Endothelial cell of umbilical vein (primary cell): Measurements from ENCODE around the gene ELMO2. TPM values are rescaled to one million over a fixed set of nuclear protein-coding genes. Genes with fewer than 3 reads are reported as not detected.

Source experiments
- BruUV-seq: library from RNA; stranded (reverse); fragments of 400-500 nt; replicated peaks from 2 replicates; lab custom pipeline; 2021; lab: Mats Ljungman, UMichigan
- CTCF ChIA-PET: fragments of 300-600, 350-600 bp; sonication (Branson Sonifier 250); formaldehyde crosslinking; loops from one replicate; lab custom pipeline; 2021; ENCODE audit warnings: antibody characterized with exemption, inconsistent platforms; lab: Charles Lee
- POLR2A ChIA-PET: fragments of 300-600, 350-600 bp; sonication (Branson Sonifier 250); formaldehyde crosslinking; loops from one replicate; lab custom pipeline; 2021; ENCODE audit warnings: antibody characterized with exemption, inconsistent platforms; lab: Charles Lee
- DNase-seq: peaks from one replicate; pipeline ENCODE4 v3.0.0-alpha.2; 2011; ENCODE audit warnings: low read depth, low spot score
- FAIRE-seq: peaks from 2 replicates; lab custom pipeline; 2011; peaks lifted over from hg19 to GRCh38; lab: Jason Lieb, UNC
- H2AFZ ChIP-seq: 2 replicates; pipeline ENCODE4 v1.6.0; 2012; ENCODE audit warnings: low read depth, low read length, control low read depth, inconsistent platforms
- H3K27ac ChIP-seq: 2 replicates; pipeline ENCODE4 v1.5.1; 2011; ENCODE audit warnings: low read depth, mild to moderate bottlenecking, control low read depth, low read length, moderate library complexity; ENCODE audit not compliant: insufficient read depth
- H3K27me3 ChIP-seq, 2 experiments: 2 replicates each; pipeline versions ENCODE4 v1.6.0 to v1.6.1; 2011; ENCODE audit warnings: low read length in 2 of 2, mixed read lengths in 1 of 2; ENCODE audit not compliant: control insufficient read depth in 2 of 2, insufficient read depth in 2 of 2
- H3K36me3 ChIP-seq, 2 experiments: 2 replicates in 1 of 2; 3 replicates in 1 of 2; pipeline ENCODE4 v1.5.1; 2011; ENCODE audit warnings: low read length in 2 of 2, mild to moderate bottlenecking in 1 of 2, moderate library complexity in 1 of 2; ENCODE audit not compliant: control insufficient read depth in 2 of 2, insufficient read depth in 2 of 2; ENCODE audit errors: extremely low read depth in 1 of 2
- H3K4me1 ChIP-seq: 3 replicates; pipeline ENCODE4 v1.5.1; 2011; ENCODE audit warnings: mild to moderate bottlenecking, low read length; ENCODE audit not compliant: control insufficient read depth, insufficient read depth; ENCODE audit errors: extremely low read depth
- H3K4me2 ChIP-seq: 2 replicates; pipeline ENCODE4 v1.6.1; 2011; ENCODE audit warnings: low read length, control low read depth, mixed read lengths; ENCODE audit not compliant: insufficient read depth
- H3K4me3 ChIP-seq, 3 experiments: fragments of 200-600 bp in 1 of 3; sonication (generic), shearing (Covaris generic) in 1 of 3; replicated peaks in 1 of 3; 2 replicates each; pipeline ENCODE4 v1.5.1; 2011 to 2016; ENCODE audit warnings: control low read depth in 3 of 3, low read length in 3 of 3, mild to moderate bottlenecking in 2 of 3, inconsistent platforms in 1 of 3, low read depth in 1 of 3, moderate library complexity in 1 of 3; ENCODE audit not compliant: insufficient read depth in 1 of 3
- H3K79me2 ChIP-seq: 2 replicates; pipeline ENCODE4 v1.6.0; 2012; ENCODE audit warnings: low read length, inconsistent platforms; ENCODE audit not compliant: control insufficient read depth, insufficient read depth
- H3K9ac ChIP-seq: replicated peaks from 2 replicates; pipeline ENCODE3; 2011; ENCODE audit warnings: low read length, control low read depth; ENCODE audit not compliant: insufficient read depth; ENCODE audit errors: extremely low read depth
- H3K9me1 ChIP-seq: replicated peaks from 3 replicates; pipeline ENCODE4 v1.6.0; 2011; ENCODE audit warnings: mild to moderate bottlenecking, low read length; ENCODE audit not compliant: control insufficient read depth, insufficient read depth; ENCODE audit errors: extremely low read depth
- H3K9me3 ChIP-seq: replicated peaks from 2 replicates; pipeline ENCODE4 v1.5.1; 2012; ENCODE audit warnings: low read length, inconsistent platforms; ENCODE audit not compliant: control insufficient read depth, insufficient read depth
- H4K20me1 ChIP-seq: replicated peaks from 2 replicates; pipeline ENCODE3; 2011; ENCODE audit warnings: mild to moderate bottlenecking, low read length; ENCODE audit not compliant: control insufficient read depth, insufficient read depth; ENCODE audit errors: extremely low read depth
- CTCF ChIP-seq, 2 donors: IDR thresholded peaks; 1 replicate in 1 of 2; 2 replicates in 1 of 2; pipeline ENCODE4 v1.5.1; 2011; ENCODE audit warnings: low read length in 2 of 2, mild to moderate bottlenecking in 2 of 2, moderate library complexity in 2 of 2, control low read depth in 1 of 2, inconsistent platforms in 1 of 2, low read depth in 1 of 2; ENCODE audit not compliant: insufficient read depth in 1 of 2; ENCODE audit errors: extremely low read depth in 1 of 2
- EZH2 ChIP-seq: IDR thresholded peaks from 2 replicates; pipeline ENCODE4 v1.6.1; 2012; ENCODE audit warnings: borderline replicate concordance, low read depth, mild to moderate bottlenecking, moderate library complexity, low read length, inconsistent platforms; ENCODE audit not compliant: severe bottlenecking
- GATA2 ChIP-seq: IDR thresholded peaks from 2 replicates; pipeline ENCODE4 v1.7.0; 2011; ENCODE audit warnings: low read depth, mild to moderate bottlenecking, moderate library complexity, mixed read lengths, low read length; ENCODE audit not compliant: insufficient read length, insufficient read depth
- JUN ChIP-seq: IDR thresholded peaks from 2 replicates; pipeline ENCODE4 v1.6.1; 2011; ENCODE audit warnings: borderline replicate concordance, low read depth; ENCODE audit not compliant: insufficient read length, insufficient read depth
- MAX ChIP-seq: IDR thresholded peaks from 2 replicates; pipeline ENCODE4 v1.6.1; 2011; ENCODE audit not compliant: insufficient read depth, insufficient read length
- MYC ChIP-seq: IDR thresholded peaks from one replicate; pipeline ENCODE4 v1.6.1; 2011; ENCODE audit warnings: mild to moderate bottlenecking, low read depth, low read length
- POLR2A ChIP-seq: IDR thresholded peaks from 2 replicates; pipeline ENCODE4 v1.6.1; 2012; ENCODE audit warnings: low read depth, mild to moderate bottlenecking, control low read depth, low read length
- POLR2AphosphoS5 ChIP-seq: IDR thresholded peaks from 2 replicates; pipeline ENCODE4 v1.6.1; 2012; ENCODE audit warnings: low read depth, mild to moderate bottlenecking, control low read depth, low read length, moderate library complexity; ENCODE audit not compliant: insufficient read depth
- dilution Hi-C: fragments of 300-500 bp; cut with MboI; formaldehyde crosslinking; loops from one replicate; pipeline ENCODE4 v1.15.0; 2019; ENCODE audit warnings: low sequenced_read_pairs; ENCODE audit not compliant: extremely low pct_ligation_motif_present
- intact Hi-C: fragments of 100-400 bp; cut with micrococcal nuclease; formaldehyde crosslinking; loops from one replicate; pipeline ENCODE4 v1.10.0; 2022
- polyA plus RNA-seq, 4 experiments: library from polyadenylated mRNA; depleted of rRNA in 3 of 4; stranded (reverse) in 3 of 4; unstranded in 1 of 4; fragments of >200 nt; gene quantifications; 2 replicates each; pipeline versions ENCODE4 v1.2.1 to v1.2.3, GENCODE V29; 2011 to 2012; ENCODE audit warnings: missing spikeins in 1 of 4
- total RNA-seq: library from RNA; stranded (reverse); gene quantifications from 2 replicates; pipeline ENCODE4 v1.2.3, GENCODE V29; 2021

The ELMO2 gene
- total and polyA plus RNA-seq, 2 donors (not counting 3 experiments of a cell fraction or from before 2014, with no cell fraction given) = 35.1 to 43.5 TPM

- peak overlapping the region; percentile 63 for H2AFZ ChIP-seq
- dilution Hi-C loops = no loop called here
- H3K4me2 ChIP-seq = peak overlapping the region; percentile 76
- peaks cover 8% of the 10 kb centered on the region for H3K4me1 ChIP-seq
- H4K20me1 ChIP-seq = no peaks in the 10 kb centered on the region
- FAIRE-seq (peak; percentile 90), DNase-seq (peak; percentile 88)
- H3K36me3 ChIP-seq = peaks cover 5 to 26% of the 10 kb centered on the region in 2 experiments
- BruUV-seq = TSS peak; percentile 49
- ChIA-PET POLR2A (interaction anchor here (0.6 to 2.5 kb wide), 4 partner anchors 9 to 574 kb away, joined by 3 to 9 read pairs (median 4); partner anchors contain the start of gene ELMO2), CTCF (interaction anchor here (0.6 to 2.3 kb wide), 10 partner anchors 9 to 593 kb away, joined by 3 to 10 read pairs (median 4); partner anchors contain the start of gene ELMO2)
- H3K9me3 ChIP-seq = no peaks in the 10 kb centered on the region
- no peaks in the 10 kb centered on the region for H3K27me3 ChIP-seq
- peaks cover 23% of the 10 kb centered on the region for H3K79me2 ChIP-seq
- no peaks in the 10 kb centered on the region for H3K9me1 ChIP-seq
- peak overlapping the region; percentile 97 for H3K9ac ChIP-seq
- TF ChIP-seq POLR2A (peak; percentile 68), CTCF (IDR thresholded peaks at IDR 0.05; ENCODE audit: extremely low read depth in 1 of 2, insufficient read depth in 1 of 2, low read depth in 1 of 2, low read length in 2 of 2) (no peak), GATA2 (no peak), MYC (no peak), JUN (no peak), MAX (peak; percentile 92), POLR2AphosphoS5 (peak; percentile 74), EZH2 (no peak)
- peak overlapping the region; percentile 94 for H3K27ac ChIP-seq
- H3K4me3 ChIP-seq = peak overlapping the region; percentile 49 to 90 (median 67)
- intact Hi-C loops = loop anchor here (1.0 to 10.0 kb wide), 5 partner anchors 14 to 549 kb away; partner anchors contain the start of genes ELMO2 and UBE2C
Observed at GRCh38 chr20:46363874-46364669, 42.3 kb downstream of the ELMO2 start.
